ENCODE measurements around the gene PRKCA.
A peak's percentile ranks its signal among the peaks of the same experiment; 100 is the strongest.
"Not testable (repeated sequence)": the region's sequence is repeated elsewhere in the genome, so short reads cannot be mapped to it uniquely, and the experiment has no call there.

PRKCA gene

GRCh38 chr17:66579556-66579955 lies 277.1 kb downstream of the PRKCA start:
- intact Hi-C loops (cut with DNase I), result no loop called here

GRCh38 chr17:66580184-66580955 lies 278.0 kb downstream of the PRKCA start:
- intact Hi-C loops (cut with DNase I), result no loop called here
- no peak for DNase-seq

More at GRCh38 chr17:66579556-66579955, 277.1 kb downstream of the PRKCA start:
- DNase-seq, result no peak

GRCh38 chr17:66580956-66581391 lies 278.6 kb downstream of the PRKCA start:
- no peak for DNase-seq
- intact Hi-C loops (cut with DNase I), result no loop called here

- peak in 1 of 10 donors; percentile 67 for DNase-seq
- intact Hi-C loops (cut with DNase I), result no loop called here
Observed at GRCh38 chr17:66582373-66583111, 280.1 kb downstream of the PRKCA start.

DNA sequence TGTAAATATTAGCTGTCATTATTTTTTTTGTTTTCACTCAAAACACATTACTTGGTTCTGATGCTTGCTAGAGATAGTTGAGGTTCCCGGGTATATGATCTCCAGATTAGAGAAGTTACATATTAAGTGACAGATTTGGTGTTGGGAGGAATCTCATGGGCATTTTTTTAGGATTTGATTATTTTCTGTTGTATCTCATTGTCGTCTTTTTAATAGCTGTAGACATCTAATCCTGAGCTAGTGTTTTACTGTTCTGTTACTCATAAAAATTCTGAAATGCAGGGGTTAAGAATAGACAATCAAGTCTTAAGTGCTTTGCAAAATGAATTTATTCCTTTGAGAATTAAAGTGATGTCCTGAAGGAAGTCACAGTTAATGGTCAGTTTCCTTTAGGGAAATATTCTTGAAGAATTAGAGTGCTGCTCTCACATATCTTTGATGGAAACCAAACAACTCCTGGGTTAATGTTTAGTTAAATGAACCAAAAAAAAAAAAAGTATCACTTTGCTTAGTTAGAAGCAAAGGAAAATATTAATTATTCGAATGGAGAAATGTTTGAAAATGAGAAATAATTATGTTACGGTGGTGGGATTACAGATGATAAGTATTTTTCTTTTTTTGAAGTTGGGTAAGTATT lies 280.8 kb downstream of the PRKCA start:
- DNase-seq, result no peak
- intact Hi-C loops (cut with DNase I), result no loop called here

DNA sequence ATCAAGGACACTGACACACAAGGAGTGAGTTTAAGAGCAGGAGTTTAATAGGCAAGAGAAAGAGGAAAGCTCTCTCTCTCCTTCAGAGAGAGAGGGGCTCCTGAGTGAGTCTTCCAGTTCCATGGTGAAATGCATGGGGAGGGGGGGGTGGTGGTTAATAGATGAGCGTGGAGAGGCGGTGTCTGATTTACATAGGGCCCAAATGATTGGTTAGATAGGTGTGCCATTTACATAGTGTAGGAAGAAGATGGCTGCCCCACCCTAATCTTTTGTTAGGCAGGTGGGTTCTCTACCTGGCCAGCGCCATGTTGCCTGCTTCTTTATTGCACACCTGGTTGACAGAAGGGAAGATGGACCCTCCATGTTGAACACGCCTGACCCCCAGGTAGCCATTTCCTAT lies 282.5 kb downstream of the PRKCA start:
- DNase-seq, result peak in 1 of 10 donors; percentile 18
- intact Hi-C loops (cut with DNase I), result no loop called here

- intact Hi-C loops (cut with DNase I), result no loop called here
- DNase-seq, result peak in 1 of 10 donors; percentile 66
Observed at GRCh38 chr17:66585472-66585871, 283.1 kb downstream of the PRKCA start.

DNA sequence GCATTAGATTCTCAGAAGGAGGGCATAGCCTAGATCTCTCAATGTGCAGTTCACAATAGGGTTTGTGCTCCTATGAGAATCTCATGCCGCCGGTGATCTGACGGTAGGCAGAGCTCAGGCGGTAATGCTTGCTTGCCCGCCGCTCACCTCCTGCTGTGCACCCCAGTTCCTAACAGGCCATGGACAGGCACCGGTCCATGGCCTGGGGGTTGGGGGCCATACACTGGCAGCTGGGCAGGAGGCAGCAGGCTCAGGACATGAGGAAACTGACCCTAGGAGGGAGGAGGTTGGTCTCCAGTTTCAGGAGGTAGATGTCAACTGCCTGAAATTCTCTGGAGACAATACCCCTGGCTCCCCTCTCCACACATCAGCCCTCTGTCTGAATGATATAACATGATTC lies 287.5 kb downstream of the PRKCA start:
- intact Hi-C loops (cut with DNase I), result no loop called here
- DNase-seq, result peak in 1 of 10 donors; percentile 31

GRCh38 chr17:66593116-66593515 lies 290.7 kb downstream of the PRKCA start:
- no peak for DNase-seq
- intact Hi-C loops (cut with DNase I), result no loop called here

DNA sequence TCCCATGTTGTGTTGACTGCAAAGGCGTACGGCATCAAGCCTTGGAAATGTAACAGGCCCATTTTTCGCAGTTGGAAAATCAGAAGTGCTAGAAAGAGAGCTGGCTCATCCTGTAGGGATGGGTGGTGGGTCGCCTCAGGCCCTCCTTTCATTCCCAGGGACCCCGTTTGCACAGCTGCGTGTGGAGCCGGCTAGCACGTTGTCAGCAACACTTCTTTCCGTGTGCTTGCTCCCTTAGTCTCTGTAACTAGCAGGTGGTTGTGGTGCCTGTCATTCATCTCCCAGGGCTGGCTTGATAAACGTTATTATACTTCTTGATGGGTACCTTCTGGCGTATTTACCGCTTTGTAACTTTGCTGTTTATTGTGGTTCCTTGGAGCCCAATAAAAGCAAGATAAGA lies 293.5 kb downstream of the PRKCA start:
- intact Hi-C loops (cut with DNase I), result no loop called here
- DNase-seq, result no peak

- intact Hi-C loops (cut with DNase I), result no loop called here
- peak in 4 of 10 donors; percentile 16 to 74 (median 36) for DNase-seq
Observed at GRCh38 chr17:66602659-66603384, 300.4 kb downstream of the PRKCA start.

- intact Hi-C loops (cut with DNase I), result no loop called here
- no peak for DNase-seq
Observed at GRCh38 chr17:66604376-66604775, 302.0 kb downstream of the PRKCA start.

GRCh38 chr17:66605541-66605940 lies 303.1 kb downstream of the PRKCA start:
- DNase-seq, result no peak
- intact Hi-C loops (cut with DNase I), result no loop called here

DNA sequence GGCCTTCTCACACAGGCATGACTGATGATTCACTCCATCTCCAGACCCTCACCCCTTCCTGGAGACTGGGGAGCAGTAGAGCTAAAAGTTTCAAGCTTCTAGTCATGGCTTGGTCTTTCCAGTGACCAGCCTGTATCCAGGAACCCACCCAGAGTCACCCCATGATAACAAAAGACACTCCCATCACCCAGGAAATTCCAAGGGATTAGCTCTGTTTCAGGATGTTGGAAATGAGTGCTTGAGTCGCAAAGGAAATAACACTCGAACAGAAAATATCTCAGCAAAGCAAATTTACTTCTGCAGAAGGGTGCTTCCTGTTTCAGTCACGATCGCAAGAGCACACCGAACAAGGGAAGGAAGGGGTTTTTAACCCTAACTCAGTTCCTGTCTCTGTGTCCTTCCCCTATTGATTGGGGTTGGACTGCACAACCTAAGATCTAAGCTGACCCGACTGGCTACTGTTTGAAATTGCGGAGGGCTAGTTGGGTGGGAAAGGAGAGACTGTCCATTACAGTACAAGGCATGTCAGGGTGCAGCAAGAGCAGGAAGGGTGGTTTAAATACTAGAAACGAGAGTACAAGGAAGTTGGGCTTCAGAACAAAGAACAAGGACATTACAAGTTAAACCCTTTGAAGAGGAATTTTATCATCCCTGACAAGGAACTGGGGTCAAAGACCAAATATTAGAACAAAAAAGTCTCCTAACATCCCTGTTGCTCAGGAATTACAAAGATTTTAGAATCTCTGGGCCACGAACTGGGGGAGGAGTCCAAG lies 308.1 kb downstream of the PRKCA start:
- intact Hi-C loops (cut with DNase I), result no loop called here
- no peak for DNase-seq

GRCh38 chr17:66611397-66611796 lies 309.0 kb downstream of the PRKCA start:
- intact Hi-C loops (cut with DNase I), result no loop called here

DNA sequence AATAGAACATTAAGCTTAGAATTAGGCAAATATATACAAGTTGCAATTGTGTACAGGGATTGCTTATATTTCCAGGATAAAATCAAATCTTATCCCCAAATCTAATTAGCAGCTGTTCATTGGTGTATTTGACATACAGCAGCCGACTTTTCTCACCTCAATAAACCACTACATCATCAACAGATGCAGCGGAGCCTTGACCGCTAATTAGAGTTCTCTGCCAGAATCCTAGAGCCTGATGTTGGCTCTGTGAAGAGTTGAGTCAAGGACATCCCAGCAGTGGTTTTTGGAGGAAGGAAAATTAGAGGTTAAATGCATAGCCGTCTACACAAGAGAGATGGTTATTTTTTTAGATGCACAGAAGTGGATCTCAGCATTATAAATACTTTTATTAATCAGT lies 310.6 kb downstream of the PRKCA start:
- DNase-seq, result no peak

More at GRCh38 chr17:66611397-66611796, 309.0 kb downstream of the PRKCA start:
- no peak for DNase-seq

GRCh38 chr17:66614469-66614868 lies 312.1 kb downstream of the PRKCA start:
- no peak for DNase-seq
- intact Hi-C loops (cut with DNase I), result no loop called here

More for the DNA sequence above, 310.6 kb downstream of the PRKCA start:
- intact Hi-C loops (cut with DNase I), result no loop called here

DNA sequence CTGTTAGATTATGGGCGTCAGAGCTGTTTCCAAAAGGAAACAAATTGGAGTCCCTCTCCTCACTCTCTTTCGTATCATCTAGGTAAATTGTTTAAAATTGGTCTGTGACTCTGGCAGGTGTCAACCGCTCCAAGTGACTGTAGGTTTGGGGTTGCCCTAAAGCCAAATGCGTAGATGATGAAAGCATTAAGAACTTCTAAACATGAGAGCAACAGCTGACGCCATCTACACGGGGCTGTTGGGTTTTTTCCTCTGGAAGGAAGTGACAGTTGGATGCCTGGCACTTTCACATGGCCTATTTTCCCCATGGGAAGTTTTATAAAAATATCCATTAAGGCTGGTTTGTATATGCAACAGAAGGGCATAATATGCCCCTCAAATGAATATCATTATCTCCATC lies 316.8 kb downstream of the PRKCA start:
- DNase-seq, result no peak
- intact Hi-C loops (cut with DNase I), result no loop called here

DNA sequence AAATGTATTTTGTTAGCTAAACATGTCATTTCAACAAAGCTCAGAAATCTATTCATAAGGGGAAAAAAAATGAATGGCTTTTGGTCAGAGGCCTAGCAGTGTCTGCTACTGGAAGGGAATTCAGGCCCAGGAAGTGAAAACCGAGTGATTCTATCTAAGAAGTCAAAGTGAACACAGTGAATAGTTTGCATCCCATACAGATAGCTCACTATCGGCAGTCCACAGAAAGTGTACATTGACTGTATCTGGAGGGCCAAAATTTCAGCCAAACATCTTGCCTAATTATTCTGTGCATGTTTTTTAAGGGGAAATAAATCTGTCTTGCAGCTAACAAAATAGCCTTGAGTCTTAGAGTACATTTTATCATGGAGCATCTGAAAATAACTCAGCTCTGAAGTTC lies 318.1 kb downstream of the PRKCA start:
- intact Hi-C loops (cut with DNase I), result no loop called here
- DNase-seq, result no peak

DNA sequence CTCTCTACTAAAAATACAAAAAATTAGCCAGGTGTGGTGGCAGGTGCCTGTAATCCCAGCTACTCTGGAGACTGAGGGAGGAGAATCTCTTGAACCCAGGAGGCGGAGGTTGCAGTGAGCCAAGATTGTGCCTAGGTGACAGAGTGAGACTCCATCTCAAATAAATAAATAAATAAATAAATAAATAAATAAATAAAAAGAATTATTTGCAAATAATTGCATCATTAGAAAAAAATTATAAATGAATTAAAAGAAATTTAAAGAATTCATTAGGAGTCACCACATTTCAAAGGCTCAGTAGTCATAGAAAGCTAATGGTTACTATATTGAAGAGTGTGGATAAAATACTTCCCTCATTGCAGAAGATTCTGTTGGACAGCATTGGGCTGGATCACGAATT lies 322.2 kb downstream of the PRKCA start:
- intact Hi-C loops (cut with DNase I), result loop anchor here (1.0 kb wide), 1 partner anchor 369 kb away; no protein-coding TSS in a partner anchor
- not testable (repeated sequence) for DNase-seq
